Measurements from ENCODE around the gene TUB. TPM values are rescaled to one million over a fixed set of nuclear protein-coding genes. Genes with fewer than 3 reads are reported as not detected.

The TUB gene, protein sequence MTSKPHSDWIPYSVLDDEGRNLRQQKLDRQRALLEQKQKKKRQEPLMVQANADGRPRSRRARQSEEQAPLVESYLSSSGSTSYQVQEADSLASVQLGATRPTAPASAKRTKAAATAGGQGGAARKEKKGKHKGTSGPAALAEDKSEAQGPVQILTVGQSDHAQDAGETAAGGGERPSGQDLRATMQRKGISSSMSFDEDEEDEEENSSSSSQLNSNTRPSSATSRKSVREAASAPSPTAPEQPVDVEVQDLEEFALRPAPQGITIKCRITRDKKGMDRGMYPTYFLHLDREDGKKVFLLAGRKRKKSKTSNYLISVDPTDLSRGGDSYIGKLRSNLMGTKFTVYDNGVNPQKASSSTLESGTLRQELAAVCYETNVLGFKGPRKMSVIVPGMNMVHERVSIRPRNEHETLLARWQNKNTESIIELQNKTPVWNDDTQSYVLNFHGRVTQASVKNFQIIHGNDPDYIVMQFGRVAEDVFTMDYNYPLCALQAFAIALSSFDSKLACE
- under 1 TPM; 0.05 to 0.16 TPM for total RNA-seq

DNA sequence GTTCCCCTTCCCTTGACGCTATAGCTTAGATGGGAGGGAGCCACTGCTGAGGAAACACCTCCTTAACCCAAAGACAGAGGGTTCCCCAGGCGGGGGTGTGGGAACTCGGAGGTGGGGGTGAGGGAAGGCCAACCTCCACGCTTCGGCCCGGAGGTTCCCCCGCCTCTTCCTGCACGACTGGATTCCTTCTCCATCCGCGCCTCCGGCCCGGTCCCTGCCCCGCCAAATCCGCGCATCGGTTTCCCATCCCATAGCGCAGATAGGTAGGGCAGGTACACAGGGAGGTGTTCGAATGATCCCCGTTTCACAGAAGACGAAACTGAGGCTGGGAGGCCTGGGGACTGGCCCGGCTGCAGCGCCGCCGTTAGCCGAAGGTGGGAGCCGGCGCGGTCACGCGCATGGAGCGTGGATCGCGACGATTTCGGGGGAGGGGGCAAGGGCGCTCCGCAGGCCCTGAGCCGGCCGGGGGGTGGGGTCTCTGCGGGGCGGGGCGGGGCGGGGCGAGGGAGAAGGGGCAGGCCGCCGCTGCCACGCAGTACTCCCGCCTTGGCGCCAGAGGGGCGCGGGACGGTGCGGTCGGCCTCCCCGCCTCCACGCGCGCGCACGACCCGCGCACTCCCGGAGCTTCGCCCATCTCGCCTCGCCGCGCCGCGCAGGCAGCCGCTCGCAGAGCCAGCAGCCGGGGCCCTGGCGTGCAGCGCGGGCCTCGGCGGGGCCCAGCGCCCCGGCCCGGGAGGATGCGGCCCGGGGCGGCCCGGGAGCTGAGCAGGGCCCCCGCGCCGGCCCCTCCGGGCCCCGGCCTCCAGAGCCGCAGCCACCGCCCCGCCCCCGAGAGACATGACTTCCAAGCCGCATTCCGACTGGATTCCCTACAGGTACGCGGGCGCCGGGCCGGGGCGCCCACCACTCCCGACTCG lies at the start of gene TUB:
Gene TUB, plus strand, starts transcription at position 538 of the 917 bp plus-strand sequence. Its CDS starts 300 bp downstream, at position 838.
- Mint-ChIP-seq H3K27ac (no peak within 1 kb of the TSS), H3K36me3 (ENCODE audit: low read depth) (no peaks in the 10 kb centered on the region), H3K27me3 (peaks cover 34% of the 10 kb centered on the region), H3K4me1 (ENCODE audit: low read depth) (peaks cover 4% of the 10 kb centered on the region), H3K4me3 (peak within 1 kb of the TSS; percentile 37), H3K9me3 (no peaks in the 10 kb centered on the region)
- ATAC-seq (peak; percentile 51), DNase-seq (peak; percentile 9)
- CTCF ChIA-PET, result interaction anchor here (0.8 to 2.3 kb wide), 5 partner anchors 9 to 94 kb away, joined by 3 to 8 read pairs (median 3); partner anchors contain the start of gene EIF3F
- TF ChIP-seq, protein P1, sequence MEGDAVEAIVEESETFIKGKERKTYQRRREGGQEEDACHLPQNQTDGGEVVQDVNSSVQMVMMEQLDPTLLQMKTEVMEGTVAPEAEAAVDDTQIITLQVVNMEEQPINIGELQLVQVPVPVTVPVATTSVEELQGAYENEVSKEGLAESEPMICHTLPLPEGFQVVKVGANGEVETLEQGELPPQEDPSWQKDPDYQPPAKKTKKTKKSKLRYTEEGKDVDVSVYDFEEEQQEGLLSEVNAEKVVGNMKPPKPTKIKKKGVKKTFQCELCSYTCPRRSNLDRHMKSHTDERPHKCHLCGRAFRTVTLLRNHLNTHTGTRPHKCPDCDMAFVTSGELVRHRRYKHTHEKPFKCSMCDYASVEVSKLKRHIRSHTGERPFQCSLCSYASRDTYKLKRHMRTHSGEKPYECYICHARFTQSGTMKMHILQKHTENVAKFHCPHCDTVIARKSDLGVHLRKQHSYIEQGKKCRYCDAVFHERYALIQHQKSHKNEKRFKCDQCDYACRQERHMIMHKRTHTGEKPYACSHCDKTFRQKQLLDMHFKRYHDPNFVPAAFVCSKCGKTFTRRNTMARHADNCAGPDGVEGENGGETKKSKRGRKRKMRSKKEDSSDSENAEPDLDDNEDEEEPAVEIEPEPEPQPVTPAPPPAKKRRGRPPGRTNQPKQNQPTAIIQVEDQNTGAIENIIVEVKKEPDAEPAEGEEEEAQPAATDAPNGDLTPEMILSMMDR (IDR thresholded peaks at IDR 0.05), result no peak
- intact Hi-C loops (cut with micrococcal nuclease), result no loop called here
- POLR2A ChIA-PET, result no interaction called here

DNA sequence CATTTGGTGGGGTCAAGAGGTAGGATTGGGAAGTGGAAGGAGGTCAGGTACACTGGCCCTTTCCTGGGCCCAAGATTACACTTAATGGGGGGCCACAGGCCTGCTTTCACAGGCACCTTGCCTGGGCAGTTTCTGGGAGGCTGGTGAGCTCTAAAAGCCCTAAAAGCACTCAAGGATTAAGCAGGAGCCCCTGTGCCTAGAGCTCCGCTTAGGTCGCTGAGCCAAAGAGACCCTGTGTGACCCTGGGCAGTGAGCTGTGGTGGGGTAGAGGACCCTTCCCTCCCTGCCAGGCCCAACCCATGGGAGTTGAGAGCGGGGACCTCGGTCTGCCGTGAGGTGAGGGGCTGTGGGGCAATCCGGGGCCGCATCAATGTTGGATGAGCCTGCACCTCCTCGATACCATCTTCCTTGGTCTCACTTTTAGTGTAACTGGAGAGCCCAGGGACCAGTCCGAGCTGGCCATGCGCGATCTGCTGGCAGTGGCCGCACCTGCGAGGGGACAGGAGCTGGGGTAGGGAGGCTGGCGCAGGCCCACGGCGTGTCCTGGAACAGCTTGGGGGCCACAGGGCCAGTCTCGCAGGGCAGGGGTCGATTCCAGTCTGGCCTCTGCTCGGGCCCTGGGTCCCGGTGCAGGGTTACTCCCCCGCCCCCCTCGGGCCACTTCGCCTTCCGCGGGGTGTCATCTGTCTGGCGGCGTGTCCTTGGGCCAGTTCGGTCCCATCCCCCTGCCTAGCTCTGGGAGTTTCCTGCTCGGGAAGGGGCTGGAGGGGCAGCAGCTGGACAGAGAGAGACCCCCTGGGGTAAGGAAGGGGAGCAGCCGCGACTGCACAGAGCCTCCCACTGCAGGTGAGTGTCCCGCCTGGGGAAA lies 49.5 kb upstream of the TUB start:
- Mint-ChIP-seq H3K4me3 (no peak overlapping the region), H3K27me3 (peaks cover 18% of the 10 kb centered on the region), H3K4me1 (ENCODE audit: low read depth) (peaks cover 2% of the 10 kb centered on the region), H3K9me3 (no peaks in the 10 kb centered on the region), H3K27ac (no peak overlapping the region), H3K36me3 (ENCODE audit: low read depth) (no peaks in the 10 kb centered on the region)
- ChIA-PET POLR2A (no interaction called here), CTCF (interaction anchor here (2.3 to 7.7 kb wide), 4 partner anchors 21 to 68 kb away, joined by 15 to 120 read pairs (median 44); no protein-coding TSS in a partner anchor)
- ATAC-seq (no peak), DNase-seq (no peak)
- TF ChIP-seq, protein P1 (IDR thresholded peaks at IDR 0.05), result no peak
- intact Hi-C loops (cut with micrococcal nuclease), result no loop called here

DNA sequence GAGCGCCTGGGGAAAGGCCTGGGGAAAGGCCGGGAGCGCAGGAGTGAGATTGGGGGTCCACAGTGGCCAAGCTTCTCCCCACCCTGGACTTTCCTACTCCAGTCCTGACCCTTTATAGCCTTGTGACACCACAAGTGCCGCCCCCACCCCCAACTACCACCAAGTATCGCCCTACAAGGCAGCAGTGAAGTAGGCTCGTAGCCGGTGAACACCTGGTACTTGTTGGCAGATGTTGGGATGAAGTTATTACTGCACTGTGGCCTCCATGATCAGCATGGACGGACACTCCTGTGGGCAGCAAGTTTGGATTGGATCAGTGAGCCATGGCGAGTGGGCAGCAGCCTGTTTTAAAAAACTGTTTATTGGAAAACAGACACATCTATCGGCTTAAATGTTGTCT lies 48.9 kb upstream of the TUB start:
- TF ChIP-seq, protein P1 (IDR thresholded peaks at IDR 0.05), result no peak
- intact Hi-C loops (cut with micrococcal nuclease), result no loop called here
- peaks cover 2% of the 10 kb centered on the region for H3K4me1 Mint-ChIP-seq (ENCODE audit: low read depth)
- ChIA-PET CTCF (interaction anchor here (1.0 to 7.7 kb wide), 9 partner anchors 10 to 73 kb away, joined by 3 to 120 read pairs (median 15); no protein-coding TSS in a partner anchor), POLR2A (no interaction called here)
- ATAC-seq, result no peak
- peaks cover 18% of the 10 kb centered on the region for H3K27me3 Mint-ChIP-seq
- no peak for DNase-seq
- H3K4me3 Mint-ChIP-seq, result no peak overlapping the region
- H3K9me3 Mint-ChIP-seq, result no peaks in the 10 kb centered on the region
- H3K27ac Mint-ChIP-seq, result no peak overlapping the region
- H3K36me3 Mint-ChIP-seq (ENCODE audit: low read depth), result no peaks in the 10 kb centered on the region

DNA sequence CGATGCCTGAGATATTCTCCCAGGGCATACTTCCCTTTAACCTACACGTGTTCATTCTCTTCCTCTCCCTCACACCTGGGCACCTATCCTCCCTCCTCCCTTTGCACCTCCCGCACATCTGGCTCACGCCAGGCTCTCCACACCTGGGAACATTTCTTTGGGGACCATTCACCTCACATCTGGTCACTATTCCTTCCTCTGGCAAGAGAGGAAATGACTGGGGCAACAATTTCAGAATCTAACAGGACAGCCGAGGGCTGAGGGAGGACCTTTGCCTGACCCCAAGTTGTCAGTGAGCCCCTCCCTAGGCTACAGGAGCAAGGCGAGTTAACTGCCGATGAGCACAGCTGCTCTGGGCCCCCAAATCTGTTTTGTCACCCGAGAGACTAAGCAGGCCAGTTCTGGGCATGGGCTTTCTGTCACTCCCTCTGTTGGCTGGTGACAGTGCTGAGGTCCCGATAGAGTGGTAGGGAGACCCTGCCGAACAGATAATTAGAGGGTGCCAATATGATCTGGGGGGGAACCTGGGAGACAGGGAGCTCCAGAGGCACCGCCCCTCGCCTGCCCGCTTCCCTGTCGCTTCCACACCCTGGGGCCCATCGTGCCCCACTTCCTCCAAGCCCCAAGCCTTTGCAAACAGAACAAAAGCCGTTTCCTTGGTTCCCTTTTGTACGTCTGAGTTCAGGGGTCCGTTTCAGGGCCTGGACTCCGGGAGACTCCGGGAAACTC lies 48.3 kb upstream of the TUB start:
- DNase-seq (no peak), ATAC-seq (no peak)
- H3K27me3 Mint-ChIP-seq, result peaks cover 18% of the 10 kb centered on the region
- H3K4me3 Mint-ChIP-seq, result no peak overlapping the region
- intact Hi-C loops (cut with micrococcal nuclease), result no loop called here
- TF ChIP-seq, protein P1 (IDR thresholded peaks at IDR 0.05), result no peak
- POLR2A ChIA-PET, result interaction anchor here (1.0 kb wide), 1 partner anchor 137 kb away, joined by 3 read pairs; no protein-coding TSS in a partner anchor
- H3K36me3 Mint-ChIP-seq (ENCODE audit: low read depth), result no peaks in the 10 kb centered on the region
- no peaks in the 10 kb centered on the region for H3K9me3 Mint-ChIP-seq
- no peak overlapping the region for H3K27ac Mint-ChIP-seq
- CTCF ChIA-PET, result interaction anchor here (0.7 to 7.7 kb wide), 30 partner anchors 8 to 142 kb away, joined by 3 to 120 read pairs (median 6); no protein-coding TSS in a partner anchor
- peaks cover 2% of the 10 kb centered on the region for H3K4me1 Mint-ChIP-seq (ENCODE audit: low read depth)

All from activated CD8-positive, alpha-beta T cell treated with anti-CD3 and anti-CD28 coated beads for 36 hours (primary cell).